ENCODE results near the gene MRM3.

MRM3 gene

DNA sequence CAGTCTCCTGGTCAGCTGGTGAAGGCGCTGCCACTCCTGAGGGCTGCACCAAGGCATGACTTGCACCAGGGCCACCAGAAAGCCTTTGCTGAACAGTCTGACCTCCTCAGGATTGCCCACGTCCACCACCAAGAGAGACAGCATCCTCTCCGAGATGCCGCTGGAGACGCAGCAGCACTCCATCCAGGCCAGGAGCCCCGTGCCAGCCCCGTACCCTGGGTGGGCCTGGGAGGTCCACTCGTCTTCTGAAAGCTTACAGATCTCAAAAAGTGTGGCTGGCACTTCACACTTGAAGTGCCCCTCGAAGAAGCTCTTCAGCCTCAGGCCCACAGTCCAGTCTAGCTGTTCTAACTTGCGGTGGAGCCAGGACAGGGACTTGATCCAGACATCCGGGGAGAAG, 36.7 kb upstream of the MRM3 start:
- ChIA-PET POLR2A (interaction anchor here (0.6 to 1.5 kb wide), 2 partner anchors 10 to 283 kb away, joined by 3 to 4 read pairs; no protein-coding TSS in a partner anchor), CTCF (interaction anchor here (0.6 to 1.0 kb wide), 3 partner anchors 16 to 236 kb away, joined by 3 to 4 read pairs (median 4); no protein-coding TSS in a partner anchor)
- Histone ChIP-seq H3K4me1 (ENCODE audit: control insufficient read depth, insufficient read depth, low read length) (no peaks in the 10 kb centered on the region), H3K9me3 (ENCODE audit: control insufficient read depth, insufficient read depth, low read depth, low read length) (no peaks in the 10 kb centered on the region), H3K4me3 (ENCODE audit: low read depth, low read length) (no peak overlapping the region), H3K36me3 (ENCODE audit: control insufficient read depth in 2 of 2, insufficient read depth in 1 of 2, low read length in 2 of 2) (peaks cover 25 to 97% of the 10 kb centered on the region in 2 experiments), H3K27ac (ENCODE audit: extremely low read depth, low read depth, low read length) (no peak overlapping the region)
- TF ChIP-seq ZNF501 (tag by site-specific recombination; IDR thresholded peaks at IDR 0.05), result no peak
- TF ChIP-seq, protein P1, sequence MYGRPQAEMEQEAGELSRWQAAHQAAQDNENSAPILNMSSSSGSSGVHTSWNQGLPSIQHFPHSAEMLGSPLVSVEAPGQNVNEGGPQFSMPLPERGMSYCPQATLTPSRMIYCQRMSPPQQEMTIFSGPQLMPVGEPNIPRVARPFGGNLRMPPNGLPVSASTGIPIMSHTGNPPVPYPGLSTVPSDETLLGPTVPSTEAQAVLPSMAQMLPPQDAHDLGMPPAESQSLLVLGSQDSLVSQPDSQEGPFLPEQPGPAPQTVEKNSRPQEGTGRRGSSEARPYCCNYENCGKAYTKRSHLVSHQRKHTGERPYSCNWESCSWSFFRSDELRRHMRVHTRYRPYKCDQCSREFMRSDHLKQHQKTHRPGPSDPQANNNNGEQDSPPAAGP (tag by site-specific recombination; IDR thresholded peaks at IDR 0.05), result no peak
- TF ChIP-seq ZNF830 (tag by site-specific recombination; IDR thresholded peaks at IDR 0.05; ENCODE audit: low read depth), result no peak
- no peak for TF ChIP-seq ZNF157 (tag by site-specific recombination; IDR thresholded peaks at IDR 0.05)
- TF ChIP-seq, protein P2, sequence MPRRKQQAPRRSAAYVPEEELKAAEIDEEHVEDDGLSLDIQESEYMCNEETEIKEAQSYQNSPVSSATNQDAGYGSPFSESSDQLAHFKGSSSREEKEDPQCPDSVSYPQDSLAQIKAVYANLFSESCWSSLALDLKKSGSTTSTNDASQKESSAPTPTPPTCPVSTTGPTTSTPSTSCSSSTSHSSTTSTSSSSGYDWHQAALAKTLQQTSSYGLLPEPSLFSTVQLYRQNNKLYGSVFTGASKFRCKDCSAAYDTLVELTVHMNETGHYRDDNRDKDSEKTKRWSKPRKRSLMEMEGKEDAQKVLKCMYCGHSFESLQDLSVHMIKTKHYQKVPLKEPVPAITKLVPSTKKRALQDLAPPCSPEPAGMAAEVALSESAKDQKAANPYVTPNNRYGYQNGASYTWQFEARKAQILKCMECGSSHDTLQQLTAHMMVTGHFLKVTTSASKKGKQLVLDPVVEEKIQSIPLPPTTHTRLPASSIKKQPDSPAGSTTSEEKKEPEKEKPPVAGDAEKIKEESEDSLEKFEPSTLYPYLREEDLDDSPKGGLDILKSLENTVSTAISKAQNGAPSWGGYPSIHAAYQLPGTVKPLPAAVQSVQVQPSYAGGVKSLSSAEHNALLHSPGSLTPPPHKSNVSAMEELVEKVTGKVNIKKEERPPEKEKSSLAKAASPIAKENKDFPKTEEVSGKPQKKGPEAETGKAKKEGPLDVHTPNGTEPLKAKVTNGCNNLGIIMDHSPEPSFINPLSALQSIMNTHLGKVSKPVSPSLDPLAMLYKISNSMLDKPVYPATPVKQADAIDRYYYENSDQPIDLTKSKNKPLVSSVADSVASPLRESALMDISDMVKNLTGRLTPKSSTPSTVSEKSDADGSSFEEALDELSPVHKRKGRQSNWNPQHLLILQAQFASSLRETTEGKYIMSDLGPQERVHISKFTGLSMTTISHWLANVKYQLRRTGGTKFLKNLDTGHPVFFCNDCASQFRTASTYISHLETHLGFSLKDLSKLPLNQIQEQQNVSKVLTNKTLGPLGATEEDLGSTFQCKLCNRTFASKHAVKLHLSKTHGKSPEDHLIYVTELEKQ (tag by site-specific recombination; IDR thresholded peaks at IDR 0.05; ENCODE audit: borderline replicate concordance), result no peak
- no peak for TF ChIP-seq ZNF530 (tag by site-specific recombination; IDR thresholded peaks at IDR 0.05; ENCODE audit: low read depth)
- TF ChIP-seq HOXD13 (CRISPR knock-in tag; IDR thresholded peaks at IDR 0.05; ENCODE audit: borderline replicate concordance), result no peak
- TF ChIP-seq, protein P3, sequence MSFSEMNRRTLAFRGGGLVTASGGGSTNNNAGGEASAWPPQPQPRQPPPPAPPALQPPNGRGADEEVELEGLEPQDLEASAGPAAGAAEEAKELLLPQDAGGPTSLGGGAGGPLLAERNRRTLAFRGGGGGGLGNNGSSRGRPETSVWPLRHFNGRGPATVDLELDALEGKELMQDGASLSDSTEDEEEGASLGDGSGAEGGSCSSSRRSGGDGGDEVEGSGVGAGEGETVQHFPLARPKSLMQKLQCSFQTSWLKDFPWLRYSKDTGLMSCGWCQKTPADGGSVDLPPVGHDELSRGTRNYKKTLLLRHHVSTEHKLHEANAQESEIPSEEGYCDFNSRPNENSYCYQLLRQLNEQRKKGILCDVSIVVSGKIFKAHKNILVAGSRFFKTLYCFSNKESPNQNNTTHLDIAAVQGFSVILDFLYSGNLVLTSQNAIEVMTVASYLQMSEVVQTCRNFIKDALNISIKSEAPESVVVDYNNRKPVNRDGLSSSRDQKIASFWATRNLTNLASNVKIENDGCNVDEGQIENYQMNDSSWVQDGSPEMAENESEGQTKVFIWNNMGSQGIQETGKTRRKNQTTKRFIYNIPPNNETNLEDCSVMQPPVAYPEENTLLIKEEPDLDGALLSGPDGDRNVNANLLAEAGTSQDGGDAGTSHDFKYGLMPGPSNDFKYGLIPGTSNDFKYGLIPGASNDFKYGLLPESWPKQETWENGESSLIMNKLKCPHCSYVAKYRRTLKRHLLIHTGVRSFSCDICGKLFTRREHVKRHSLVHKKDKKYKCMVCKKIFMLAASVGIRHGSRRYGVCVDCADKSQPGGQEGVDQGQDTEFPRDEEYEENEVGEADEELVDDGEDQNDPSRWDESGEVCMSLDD (tag by site-specific recombination; IDR thresholded peaks at IDR 0.05), result no peak

DNA sequence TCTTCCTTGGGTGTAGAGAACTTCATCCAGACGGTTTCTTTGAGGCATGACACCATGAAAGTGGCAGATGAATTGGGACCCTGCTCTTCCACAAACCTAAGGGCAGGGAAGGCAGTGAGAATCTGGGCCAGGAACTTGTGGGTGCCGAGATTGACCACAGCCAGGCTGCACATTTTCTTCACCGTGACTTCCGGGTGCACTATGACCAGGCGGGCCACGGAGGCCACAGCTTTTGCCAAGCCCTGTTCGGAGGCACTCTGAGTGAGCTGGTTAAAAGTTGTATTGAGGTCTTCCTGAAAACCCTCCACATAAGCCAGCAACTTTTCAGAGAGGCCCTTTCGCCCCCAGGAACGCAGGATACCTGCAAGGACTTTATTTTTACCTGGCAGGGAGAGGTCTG, 36.0 kb upstream of the MRM3 start:
- Histone ChIP-seq H3K4me1 (ENCODE audit: control insufficient read depth, insufficient read depth, low read length) (no peaks in the 10 kb centered on the region), H3K9me3 (ENCODE audit: control insufficient read depth, insufficient read depth, low read depth, low read length) (no peaks in the 10 kb centered on the region), H3K27ac (ENCODE audit: extremely low read depth, low read depth, low read length) (no peak overlapping the region), H3K36me3 (ENCODE audit: control insufficient read depth in 2 of 2, insufficient read depth in 1 of 2, low read length in 2 of 2) (peaks cover 25 to 90% of the 10 kb centered on the region in 2 experiments), H3K4me3 (ENCODE audit: low read depth, low read length) (no peak overlapping the region)
- ChIA-PET CTCF (interaction anchor here (0.6 to 1.0 kb wide), 2 partner anchors 47 to 235 kb away, joined by 3 to 4 read pairs; no protein-coding TSS in a partner anchor), POLR2A (interaction anchor here (0.7 to 1.5 kb wide), 2 partner anchors 9 to 438 kb away, joined by 3 read pairs; no protein-coding TSS in a partner anchor)
- no peak for TF ChIP-seq ZNF114 (tag by site-specific recombination; IDR thresholded peaks at IDR 0.05)
- TF ChIP-seq ZNF629 (tag by site-specific recombination; IDR thresholded peaks at IDR 0.05), result no peak
- no peak for TF ChIP-seq ZNF585B (tag by site-specific recombination; IDR thresholded peaks at IDR 0.05)
- no peak for TF ChIP-seq ZNF366 (tag by site-specific recombination; conservative IDR thresholded peaks at IDR 0.05)
- TF ChIP-seq ZNF266 (tag by site-specific recombination; IDR thresholded peaks at IDR 0.05; ENCODE audit: low read depth), result no peak
- TF ChIP-seq, protein P4, sequence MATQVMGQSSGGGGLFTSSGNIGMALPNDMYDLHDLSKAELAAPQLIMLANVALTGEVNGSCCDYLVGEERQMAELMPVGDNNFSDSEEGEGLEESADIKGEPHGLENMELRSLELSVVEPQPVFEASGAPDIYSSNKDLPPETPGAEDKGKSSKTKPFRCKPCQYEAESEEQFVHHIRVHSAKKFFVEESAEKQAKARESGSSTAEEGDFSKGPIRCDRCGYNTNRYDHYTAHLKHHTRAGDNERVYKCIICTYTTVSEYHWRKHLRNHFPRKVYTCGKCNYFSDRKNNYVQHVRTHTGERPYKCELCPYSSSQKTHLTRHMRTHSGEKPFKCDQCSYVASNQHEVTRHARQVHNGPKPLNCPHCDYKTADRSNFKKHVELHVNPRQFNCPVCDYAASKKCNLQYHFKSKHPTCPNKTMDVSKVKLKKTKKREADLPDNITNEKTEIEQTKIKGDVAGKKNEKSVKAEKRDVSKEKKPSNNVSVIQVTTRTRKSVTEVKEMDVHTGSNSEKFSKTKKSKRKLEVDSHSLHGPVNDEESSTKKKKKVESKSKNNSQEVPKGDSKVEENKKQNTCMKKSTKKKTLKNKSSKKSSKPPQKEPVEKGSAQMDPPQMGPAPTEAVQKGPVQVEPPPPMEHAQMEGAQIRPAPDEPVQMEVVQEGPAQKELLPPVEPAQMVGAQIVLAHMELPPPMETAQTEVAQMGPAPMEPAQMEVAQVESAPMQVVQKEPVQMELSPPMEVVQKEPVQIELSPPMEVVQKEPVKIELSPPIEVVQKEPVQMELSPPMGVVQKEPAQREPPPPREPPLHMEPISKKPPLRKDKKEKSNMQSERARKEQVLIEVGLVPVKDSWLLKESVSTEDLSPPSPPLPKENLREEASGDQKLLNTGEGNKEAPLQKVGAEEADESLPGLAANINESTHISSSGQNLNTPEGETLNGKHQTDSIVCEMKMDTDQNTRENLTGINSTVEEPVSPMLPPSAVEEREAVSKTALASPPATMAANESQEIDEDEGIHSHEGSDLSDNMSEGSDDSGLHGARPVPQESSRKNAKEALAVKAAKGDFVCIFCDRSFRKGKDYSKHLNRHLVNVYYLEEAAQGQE (tag by site-specific recombination; IDR thresholded peaks at IDR 0.05), result no peak
- TF ChIP-seq ZNF549 (tag by site-specific recombination; IDR thresholded peaks at IDR 0.05), result no peak

All from HEK293 (cell line).